Stimulated activated CD8-positive, alpha-beta memory T cell treated with anti-CD3 and anti-CD28 coated beads, Interleukin-15, amount 100 ng/mL, for 4 hours (primary cell): ENCODE data around the gene EPC2.
"Not testable (repeated sequence)": the region's sequence is repeated elsewhere in the genome, so short reads cannot be mapped to it uniquely, and the experiment has no call there.

Experiments
- DNase-seq, 2 donors: peaks; one replicate each; pipeline ENCODE4 v3.0.0-alpha.2; 2020; ENCODE audit warnings: low read depth in 2 of 2

Gene EPC2

GRCh38 chr2:148721991-148722777 is 77.6 kb downstream of the EPC2 start:
- no peak for DNase-seq

GRCh38 chr2:148725564-148725963 is 81.0 kb downstream of the EPC2 start:
- DNase-seq = no peak

- DNase-seq = no peak
Observed at GRCh38 chr2:148726228-148726627, 81.7 kb downstream of the EPC2 start.

GRCh38 chr2:148730085-148730484 is 85.5 kb downstream of the EPC2 start:
- DNase-seq = no peak

DNA sequence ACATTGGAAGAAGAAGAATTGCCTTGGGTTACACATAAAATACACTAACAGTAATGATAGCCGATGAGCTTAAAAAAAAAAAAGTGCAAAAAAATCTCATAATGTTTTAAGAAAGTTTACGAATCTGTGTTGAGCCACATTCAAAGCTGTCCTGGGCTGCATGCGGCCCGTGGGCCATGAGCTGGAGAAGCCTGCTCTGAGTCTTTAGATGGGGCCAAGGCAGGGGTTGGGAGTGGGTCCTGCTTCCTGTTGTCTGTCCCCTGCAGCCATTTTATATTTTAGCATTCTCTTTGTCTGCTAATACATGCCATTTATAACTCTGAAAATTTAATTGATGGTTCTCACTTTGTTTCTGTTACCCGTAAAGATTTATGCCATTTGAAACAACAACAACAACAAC is 93.2 kb downstream of the EPC2 start:
- DNase-seq = no peak

DNA sequence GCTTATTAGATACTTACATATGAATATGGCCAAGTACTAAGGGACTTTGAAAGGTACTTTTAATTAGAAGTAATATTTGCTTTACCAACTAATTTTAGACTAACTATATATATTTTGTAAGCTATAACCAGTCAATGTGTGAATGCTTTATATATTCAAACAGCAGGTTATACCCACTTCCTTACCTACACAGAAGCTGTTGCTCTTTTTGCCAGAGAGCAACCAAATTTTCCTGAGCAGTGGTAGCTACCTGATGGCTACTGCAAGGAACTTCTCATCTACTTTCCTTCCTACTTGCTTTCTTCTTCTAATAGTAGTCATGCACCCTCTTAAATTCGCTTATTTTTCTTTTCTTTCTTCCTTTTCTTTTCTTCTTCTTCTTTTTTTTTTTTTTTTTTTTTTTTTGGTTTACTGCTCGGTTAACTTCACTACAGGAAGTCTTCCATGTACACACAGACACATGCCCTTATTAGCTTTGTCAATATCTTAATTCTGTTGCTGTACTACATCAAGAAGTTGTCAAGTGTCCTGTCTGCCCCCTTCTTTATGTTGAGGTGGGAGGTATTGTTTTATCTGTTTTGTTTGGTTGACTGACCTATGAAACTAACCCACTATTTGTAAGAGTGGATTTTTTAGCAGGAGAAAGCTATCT is 95.0 kb downstream of the EPC2 start:
- no peak for DNase-seq

GRCh38 chr2:148742373-148742772 is 97.8 kb downstream of the EPC2 start:
- DNase-seq = no peak

GRCh38 chr2:148745151-148745851 is 100.8 kb downstream of the EPC2 start:
- DNase-seq = no peak

DNA sequence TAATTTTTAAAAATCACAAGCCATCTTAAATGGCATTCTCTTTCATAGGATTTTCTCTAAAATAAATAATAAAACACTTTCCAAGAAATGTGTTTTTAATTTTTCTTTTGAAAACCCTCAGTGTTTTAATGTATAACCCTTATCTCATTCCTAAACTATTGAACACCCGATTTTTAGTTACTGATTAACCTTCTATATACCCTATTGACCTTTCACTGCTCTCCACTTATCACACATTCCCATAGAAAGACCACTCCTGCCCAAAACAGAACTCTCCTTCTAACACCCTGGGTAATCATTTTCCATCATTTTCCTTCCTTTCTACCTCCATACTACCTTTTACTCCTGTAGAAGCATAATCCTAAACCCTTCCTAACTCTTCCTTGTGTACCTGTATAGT is 102.4 kb downstream of the EPC2 start:
- DNase-seq = no peak

DNA sequence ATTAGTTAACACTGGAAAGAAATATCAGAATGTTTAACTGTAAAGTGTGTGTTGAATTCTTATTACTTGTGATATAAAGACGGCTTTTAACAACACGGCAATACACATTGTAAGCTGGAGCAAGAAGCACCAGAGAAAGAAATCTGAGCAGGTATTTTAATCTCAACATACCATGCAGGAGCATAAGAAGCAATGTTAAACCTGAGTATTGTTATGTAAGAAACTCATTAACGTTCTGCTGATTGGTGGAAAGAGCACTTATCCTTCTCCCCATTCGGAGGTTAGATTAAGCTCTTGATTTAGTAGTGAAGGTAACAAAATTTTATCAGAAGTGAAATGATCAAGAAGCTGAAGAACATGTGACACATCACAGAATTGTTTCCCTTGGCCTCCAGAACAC is 107.4 kb downstream of the EPC2 start:
- no peak for DNase-seq

GRCh38 chr2:148752977-148753376 is 108.4 kb downstream of the EPC2 start:
- no peak for DNase-seq

- DNase-seq = no peak
Observed at GRCh38 chr2:148754864-148755263, 110.3 kb downstream of the EPC2 start.

DNA sequence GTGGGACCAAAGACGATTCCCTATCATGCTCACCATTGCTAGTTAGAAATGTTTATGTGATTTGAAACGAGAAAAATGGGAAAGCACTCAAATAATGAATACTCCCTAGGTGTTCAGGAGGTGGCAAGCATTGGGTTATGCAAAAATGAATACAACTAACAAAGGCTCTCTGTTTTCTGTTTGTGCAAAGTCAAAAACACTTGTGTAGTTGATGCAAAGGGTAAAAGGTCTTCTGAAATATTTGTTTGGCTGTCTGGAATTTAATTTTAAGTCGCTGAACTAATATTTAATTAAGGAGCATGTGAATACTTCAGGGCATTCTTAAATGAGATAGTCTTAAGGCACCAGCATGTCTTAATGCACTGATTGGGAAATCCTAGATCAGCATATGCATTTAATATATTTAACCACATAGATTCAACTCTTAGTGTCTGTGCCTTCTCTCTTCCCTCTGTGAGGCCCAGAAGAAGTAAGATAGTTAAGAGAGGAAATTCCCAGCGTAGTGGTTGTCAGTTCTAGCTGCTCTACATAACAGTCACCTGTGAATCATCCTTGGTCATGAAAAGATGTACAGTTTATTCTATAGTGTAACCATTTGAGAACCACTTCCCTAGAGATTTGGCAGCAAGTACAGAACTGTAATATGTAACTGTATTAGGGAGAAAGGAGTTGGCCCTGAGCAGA is 111.9 kb downstream of the EPC2 start:
- no peak for DNase-seq

GRCh38 chr2:148764815-148765214 is 120.3 kb downstream of the EPC2 start:
- DNase-seq = no peak

DNA sequence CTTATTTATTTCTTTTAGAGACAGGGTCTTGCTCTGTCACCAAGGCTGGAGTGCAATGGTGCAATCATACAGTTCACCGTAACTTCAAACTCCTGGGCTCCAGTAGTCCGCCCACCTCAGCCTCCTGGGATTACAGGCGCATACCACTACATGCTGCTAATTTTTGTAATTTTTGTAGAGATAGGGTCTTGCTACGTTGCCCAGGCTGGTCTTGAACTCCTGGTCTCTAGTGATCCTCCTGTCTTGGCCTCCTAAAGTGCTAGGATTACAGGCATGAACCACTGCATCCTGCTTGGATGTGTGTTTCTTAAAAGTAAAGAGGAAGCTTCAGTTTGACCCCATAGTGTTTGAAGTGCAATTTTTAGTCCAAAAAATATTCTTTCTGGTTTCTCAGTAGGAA is 125.5 kb downstream of the EPC2 start:
- DNase-seq = no peak

- DNase-seq = no peak
Observed at GRCh38 chr2:148781544-148781943, 137.0 kb downstream of the EPC2 start.

DNA sequence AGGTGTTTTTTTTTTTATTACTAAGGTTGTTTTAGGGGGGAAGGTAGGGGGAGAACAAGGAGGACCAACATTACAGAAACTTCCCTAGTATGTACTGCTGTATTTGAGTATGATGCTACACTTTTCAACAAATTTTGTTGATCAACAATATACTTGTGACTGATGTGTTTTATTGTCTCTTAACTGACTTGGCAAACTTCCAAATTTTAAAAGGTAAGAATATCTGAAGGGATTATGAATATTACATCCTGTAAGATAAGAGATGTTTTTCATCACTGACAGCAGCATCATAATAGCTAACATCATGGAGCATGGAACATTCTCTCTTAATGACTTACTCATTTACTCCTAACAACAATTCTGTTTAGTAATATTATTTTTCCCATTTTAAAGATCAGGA is 144.5 kb downstream of the EPC2 start:
- DNase-seq = no peak

DNA sequence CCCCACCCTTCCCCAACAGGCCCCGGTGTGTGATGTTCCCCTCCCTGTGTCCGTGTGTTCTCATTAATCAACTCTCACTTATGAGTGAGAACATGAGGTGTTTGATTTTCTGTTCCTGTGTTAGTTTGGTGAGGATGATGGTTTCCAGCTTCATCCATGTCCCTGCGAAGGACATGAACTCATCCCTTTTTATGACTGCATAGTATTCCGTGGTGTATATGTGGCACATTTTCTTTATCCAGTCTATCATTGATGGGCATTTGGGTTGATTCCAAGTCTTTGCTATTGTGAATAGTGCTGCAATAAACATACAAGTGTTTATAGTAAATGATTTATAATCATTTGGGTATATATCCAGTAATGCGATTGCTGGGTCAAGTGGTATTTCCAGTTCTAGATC is 145.6 kb downstream of the EPC2 start:
- not testable (repeated sequence) for DNase-seq

GRCh38 chr2:148794558-148794957 is 150.0 kb downstream of the EPC2 start:
- no peak for DNase-seq

- no peak for DNase-seq
Observed at GRCh38 chr2:148796735-148797512, 152.4 kb downstream of the EPC2 start.

GRCh38 chr2:148802448-148803220 is 158.1 kb downstream of the EPC2 start:
- no peak for DNase-seq
